ENCODE measurements around the gene PNKD.

DNA sequence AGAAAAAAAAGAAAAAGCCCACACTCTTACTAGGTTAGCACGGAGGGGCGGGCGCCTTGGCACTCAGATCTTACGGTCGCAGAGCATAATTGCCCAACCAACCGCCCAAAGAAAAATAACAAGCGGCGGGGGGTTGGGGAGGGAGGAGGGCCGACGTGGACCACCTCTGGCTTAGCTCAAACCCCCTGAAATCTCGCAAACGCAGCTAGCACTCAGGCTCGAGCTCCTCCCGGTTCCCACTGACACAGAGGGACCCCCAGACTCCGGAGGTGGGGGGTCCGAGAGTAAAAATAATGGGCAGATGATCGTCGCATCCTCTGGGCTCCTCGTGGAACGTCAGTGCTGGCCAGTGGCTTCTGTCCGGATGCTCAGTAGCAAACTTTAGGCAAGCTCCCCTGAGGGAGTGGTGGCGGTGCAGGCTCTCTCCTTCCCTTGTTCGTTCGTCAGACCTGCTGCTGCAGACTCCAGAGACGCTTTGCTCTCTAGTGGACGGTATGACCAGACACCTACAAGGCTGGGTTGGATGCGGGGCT, 98.4 kb downstream of the PNKD start:
- TF ChIP-seq CTCF (conservative IDR thresholded peaks at IDR 0.05; ENCODE audit: low read length): no peak
- no peak for TF ChIP-seq EZH2phosphoT487 (IDR thresholded peaks at IDR 0.05; ENCODE audit: borderline replicate concordance, low read depth, low read length)
